GM12878 (cell line): ENCODE measurements around the gene RGS14. TPM values are rescaled to one million over a fixed set of nuclear protein-coding genes. Genes with fewer than 3 reads are reported as not detected.

Experiments
- BCLAF1 ChIP-seq: fragments of 450-650 bp; IDR thresholded peaks from 2 replicates; pipeline ENCODE4 v1.6.1; 2017; ENCODE audit warnings: antibody characterized with exemption, mild to moderate bottlenecking, moderate library complexity
- CREM ChIP-seq: IDR thresholded peaks from 2 replicates; pipeline ENCODE4 v1.6.1; 2014; ENCODE audit warnings: antibody characterized with exemption, low read depth
- EP300 ChIP-seq, 2 experiments: fragments of 150-350 bp in 1 of 2; IDR thresholded peaks; 2 replicates each; pipeline ENCODE4 v1.6.1; 2011 to 2012; ENCODE audit warnings: low read depth in 2 of 2, low read length in 2 of 2, borderline replicate concordance in 1 of 2, improper control_type of control experiment in 1 of 2, inconsistent platforms in 1 of 2; ENCODE audit not compliant: control insufficient read depth in 1 of 2
- FOXK2 ChIP-seq: fragments of 450-650 bp; IDR thresholded peaks from 2 replicates; pipeline ENCODE4 v1.6.1; 2017; ENCODE audit warnings: mild to moderate bottlenecking, moderate library complexity
- IRF5 ChIP-seq: fragments of 450-650 bp; IDR thresholded peaks from 2 replicates; pipeline ENCODE4 v1.6.1; 2017; ENCODE audit warnings: borderline replicate concordance
- JUNB ChIP-seq: IDR thresholded peaks from 2 replicates; pipeline ENCODE4 v1.6.1; 2016; ENCODE audit warnings: antibody characterized with exemption, mild to moderate bottlenecking
- MLLT1 ChIP-seq: fragments of 450-650 bp; IDR thresholded peaks from 2 replicates; pipeline ENCODE4 v1.6.1; 2016; ENCODE audit warnings: mild to moderate bottlenecking
- POLR2A ChIP-seq: IDR thresholded peaks from 2 replicates; pipeline ENCODE4 v1.6.1; 2011; ENCODE audit warnings: low read depth, mild to moderate bottlenecking, low read length
- SMAD1 ChIP-seq: fragments of 450-650 bp; IDR thresholded peaks from 2 replicates; pipeline ENCODE4 v1.6.1; 2018; ENCODE audit warnings: mild to moderate bottlenecking, low read depth; ENCODE audit not compliant: partially characterized antibody
- SMC3 ChIP-seq: IDR thresholded peaks from 2 replicates; pipeline ENCODE4 v1.6.1; 2011; ENCODE audit warnings: low read length, improper control_type of control experiment, borderline replicate concordance
- SUZ12 ChIP-seq: fragments of 200-600 bp; sonication (generic); IDR thresholded peaks from one replicate; pipeline ENCODE4 v1.6.1; 2018; ENCODE audit warnings: antibody characterized with exemption, mild to moderate bottlenecking; ENCODE audit not compliant: unreplicated experiment
- TCF12 ChIP-seq: IDR thresholded peaks from 2 replicates; pipeline ENCODE4 v1.6.1; 2011; ENCODE audit warnings: low read depth, mild to moderate bottlenecking, low read length
- ZNF207 ChIP-seq: fragments of 450-650 bp; IDR thresholded peaks from 2 replicates; pipeline ENCODE4 v1.6.1; 2014; ENCODE audit warnings: antibody characterized with exemption, mild to moderate bottlenecking, borderline replicate concordance
- polyA plus RNA-seq, 11 experiments: library from polyadenylated mRNA; depleted of rRNA in 4 of 11; unstranded in 6 of 11; stranded (reverse) in 5 of 11; fragments of >200 nt; fragmentation: Nextera tagmentation in 4 of 11; fragmentation: Illumina TruSeq in 1 of 11; extraction: Ambion mirVana in 4 of 11; extraction: Trizol in 1 of 11; gene quantifications; 1 replicate in 1 of 11; 2 replicates in 10 of 11; pipeline versions ENCODE4 v1.2.1 to v1.2.3, GENCODE V29; 2011 to 2016; ENCODE audit warnings: inconsistent platforms in 2 of 11, missing spikeins in 2 of 11, low read depth in 1 of 11
- total RNA-seq, 4 experiments: library from RNA; depleted of rRNA in 3 of 4; stranded (reverse); fragments of >200 nt in 3 of 4; fragmentation: Illumina TruSeq in 1 of 4; extraction: Trizol in 1 of 4; gene quantifications; 2 replicates each; pipeline versions ENCODE4 v1.2.1 to v1.2.3, GENCODE V29; 2013 to 2021
- TF ChIP-seq, protein P1 (sequence below): fragments of 450-650 bp; IDR thresholded peaks from 2 replicates; pipeline ENCODE4 v1.6.1; 2018; ENCODE audit warnings: mild to moderate bottlenecking, low read depth, moderate library complexity; ENCODE audit not compliant: partially characterized antibody
- TF ChIP-seq, protein P2 (sequence below): fragments of 150-350 bp; IDR thresholded peaks from 2 replicates; pipeline ENCODE4 v1.6.1; 2014; ENCODE audit warnings: mild to moderate bottlenecking, low read depth, low read length
- TF ChIP-seq, protein P3 (sequence below): IDR thresholded peaks from 2 replicates; pipeline ENCODE4 v1.6.1; 2012; ENCODE audit warnings: low read depth, low read length, improper control_type of control experiment

RGS14 gene
- total and polyA plus RNA-seq, 10 of the 15 experiments (the other 5 are each of a cell fraction or from before 2014, with no cell fraction given): 0.19 to 88.7 (median 54.8) TPM

DNA sequence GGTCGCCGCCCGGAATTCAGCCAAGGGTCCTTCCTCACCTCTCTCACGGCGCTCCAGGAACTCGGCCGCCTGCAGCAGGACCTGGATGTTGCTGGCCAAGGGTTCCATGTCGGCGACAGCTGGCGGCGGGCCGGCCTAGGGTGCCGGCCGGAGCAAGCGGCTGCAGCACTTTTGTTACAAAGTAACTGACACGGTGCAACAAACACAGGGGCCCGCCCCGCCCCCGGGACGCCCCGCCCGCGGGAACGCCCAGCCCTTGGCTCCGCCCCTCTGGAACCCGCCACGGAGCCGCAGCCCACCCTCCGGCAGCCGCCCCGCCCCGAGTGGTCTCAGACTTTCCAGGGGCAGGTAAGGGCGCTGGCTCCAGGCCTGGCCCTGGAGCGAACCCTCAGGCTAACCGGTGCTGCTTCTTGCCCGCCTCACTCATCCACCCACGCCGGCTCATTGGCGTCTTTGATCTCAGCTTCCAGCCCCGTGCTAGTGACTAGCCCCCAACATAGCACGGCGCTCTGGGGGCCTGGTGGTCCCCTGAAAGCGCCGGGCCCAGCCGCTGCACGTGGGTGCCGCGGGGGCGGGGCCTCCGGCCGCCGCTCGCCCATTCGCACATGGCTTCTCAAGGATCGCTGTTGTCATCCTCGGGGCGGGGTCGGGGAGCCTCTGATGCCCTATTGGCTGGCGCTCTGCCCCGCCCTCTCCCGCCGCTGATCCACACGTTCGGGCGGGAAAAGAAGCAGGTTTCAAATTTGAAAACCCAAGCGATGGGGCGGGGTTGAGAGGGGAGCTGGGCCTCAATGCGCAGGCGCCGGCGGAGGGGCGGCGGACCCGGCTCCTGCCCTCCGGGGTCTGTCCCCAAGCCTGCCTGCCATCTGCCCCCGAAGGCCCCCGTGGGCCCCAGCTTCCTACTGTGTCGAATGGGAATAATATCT, 45.7 kb upstream of the RGS14 start, which contains the start of gene MXD3 (continued):
- no peak for TF ChIP-seq IRF5
- TF ChIP-seq, protein P1, sequence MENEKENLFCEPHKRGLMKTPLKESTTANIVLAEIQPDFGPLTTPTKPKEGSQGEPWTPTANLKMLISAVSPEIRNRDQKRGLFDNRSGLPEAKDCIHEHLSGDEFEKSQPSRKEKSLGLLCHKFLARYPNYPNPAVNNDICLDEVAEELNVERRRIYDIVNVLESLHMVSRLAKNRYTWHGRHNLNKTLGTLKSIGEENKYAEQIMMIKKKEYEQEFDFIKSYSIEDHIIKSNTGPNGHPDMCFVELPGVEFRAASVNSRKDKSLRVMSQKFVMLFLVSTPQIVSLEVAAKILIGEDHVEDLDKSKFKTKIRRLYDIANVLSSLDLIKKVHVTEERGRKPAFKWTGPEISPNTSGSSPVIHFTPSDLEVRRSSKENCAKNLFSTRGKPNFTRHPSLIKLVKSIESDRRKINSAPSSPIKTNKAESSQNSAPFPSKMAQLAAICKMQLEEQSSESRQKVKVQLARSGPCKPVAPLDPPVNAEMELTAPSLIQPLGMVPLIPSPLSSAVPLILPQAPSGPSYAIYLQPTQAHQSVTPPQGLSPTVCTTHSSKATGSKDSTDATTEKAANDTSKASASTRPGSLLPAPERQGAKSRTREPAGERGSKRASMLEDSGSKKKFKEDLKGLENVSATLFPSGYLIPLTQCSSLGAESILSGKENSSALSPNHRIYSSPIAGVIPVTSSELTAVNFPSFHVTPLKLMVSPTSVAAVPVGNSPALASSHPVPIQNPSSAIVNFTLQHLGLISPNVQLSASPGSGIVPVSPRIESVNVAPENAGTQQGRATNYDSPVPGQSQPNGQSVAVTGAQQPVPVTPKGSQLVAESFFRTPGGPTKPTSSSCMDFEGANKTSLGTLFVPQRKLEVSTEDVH: no peak
- peak; percentile 87 for TF ChIP-seq FOXK2
- TF ChIP-seq CREM: no peak
- TF ChIP-seq ZNF207: no peak; the same call in 1 of the 2 replicates
- TF ChIP-seq, protein P2, sequence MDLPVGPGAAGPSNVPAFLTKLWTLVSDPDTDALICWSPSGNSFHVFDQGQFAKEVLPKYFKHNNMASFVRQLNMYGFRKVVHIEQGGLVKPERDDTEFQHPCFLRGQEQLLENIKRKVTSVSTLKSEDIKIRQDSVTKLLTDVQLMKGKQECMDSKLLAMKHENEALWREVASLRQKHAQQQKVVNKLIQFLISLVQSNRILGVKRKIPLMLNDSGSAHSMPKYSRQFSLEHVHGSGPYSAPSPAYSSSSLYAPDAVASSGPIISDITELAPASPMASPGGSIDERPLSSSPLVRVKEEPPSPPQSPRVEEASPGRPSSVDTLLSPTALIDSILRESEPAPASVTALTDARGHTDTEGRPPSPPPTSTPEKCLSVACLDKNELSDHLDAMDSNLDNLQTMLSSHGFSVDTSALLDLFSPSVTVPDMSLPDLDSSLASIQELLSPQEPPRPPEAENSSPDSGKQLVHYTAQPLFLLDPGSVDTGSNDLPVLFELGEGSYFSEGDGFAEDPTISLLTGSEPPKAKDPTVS: no peak
- no peak for TF ChIP-seq TCF12
- TF ChIP-seq, protein P3, sequence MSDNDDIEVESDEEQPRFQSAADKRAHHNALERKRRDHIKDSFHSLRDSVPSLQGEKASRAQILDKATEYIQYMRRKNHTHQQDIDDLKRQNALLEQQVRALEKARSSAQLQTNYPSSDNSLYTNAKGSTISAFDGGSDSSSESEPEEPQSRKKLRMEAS: peak; percentile 96
- TF ChIP-seq MLLT1: no peak
- no peak for TF ChIP-seq BCLAF1
- no peak for TF ChIP-seq SUZ12
- TF ChIP-seq JUNB: no peak
- no peak for TF ChIP-seq SMAD1
- peak; percentile 78 for TF ChIP-seq POLR2A
- no peak for TF ChIP-seq SMC3
- no peak for TF ChIP-seq EP300 (IDR thresholded peaks at IDR 0.05; ENCODE audit: borderline replicate concordance in 1 of 2, control insufficient read depth in 1 of 2, low read depth in 2 of 2, low read length in 2 of 2)
